GM23248 (cell line): ENCODE measurements around the gene SLC44A4. TPM values are rescaled to one million over a fixed set of nuclear protein-coding genes. Genes with fewer than 3 reads are reported as not detected.

Source experiments
- DNase-seq: peaks from one replicate; pipeline ENCODE4 v3.0.0-alpha.2; 2015
- H2AFZ ChIP-seq: fragments of 200-600 bp; sonication (generic); 2 replicates; pipeline ENCODE4 v1.6.1; 2016; ENCODE audit warnings: antibody characterized with exemption
- H3F3A ChIP-seq: fragments of 200-600 bp; sonication (generic); 2 replicates; pipeline ENCODE4 v1.6.1; 2016; ENCODE audit warnings: mild to moderate bottlenecking, antibody characterized with exemption, mixed run types; ENCODE audit not compliant: insufficient read depth
- H3K27ac ChIP-seq: fragments of 200-600 bp; sonication (generic); 2 replicates; pipeline ENCODE4 v1.5.1; 2016; ENCODE audit warnings: mild to moderate bottlenecking
- H3K27me3 ChIP-seq: fragments of 200-600 bp; sonication (generic); replicated peaks from 2 replicates; pipeline ENCODE4 v1.6.1; 2016; ENCODE audit warnings: mild to moderate bottlenecking; ENCODE audit not compliant: insufficient read depth
- H3K36me3 ChIP-seq: fragments of 200-600 bp; sonication (generic); 2 replicates; pipeline ENCODE4 v1.6.1; 2016; ENCODE audit warnings: low read depth, mild to moderate bottlenecking
- H3K4me1 ChIP-seq: fragments of 200-600 bp; sonication (generic); 2 replicates; pipeline ENCODE4 v1.6.1; 2016; ENCODE audit warnings: mild to moderate bottlenecking; ENCODE audit not compliant: insufficient read depth
- H3K4me2 ChIP-seq: fragments of 200-600 bp; sonication (generic); one replicate; pipeline ENCODE4 v1.6.1; 2016; ENCODE audit warnings: mild to moderate bottlenecking; ENCODE audit not compliant: unreplicated experiment
- H3K4me3 ChIP-seq: fragments of 200-600 bp; sonication (generic); 2 replicates; pipeline ENCODE4 v1.5.1; 2016; ENCODE audit warnings: mild to moderate bottlenecking
- H3K79me2 ChIP-seq: fragments of 200-600 bp; sonication (generic); 2 replicates; pipeline ENCODE4 v1.6.1; 2016; ENCODE audit warnings: mild to moderate bottlenecking; ENCODE audit not compliant: insufficient read depth
- H3K9ac ChIP-seq: fragments of 200-600 bp; sonication (generic); 2 replicates; pipeline ENCODE4 v1.6.1; 2016; ENCODE audit warnings: mild to moderate bottlenecking
- H3K9me2 ChIP-seq: fragments of 200-600 bp; sonication (generic); 2 replicates; pipeline ENCODE4 v1.6.1; 2016; ENCODE audit warnings: mixed run types, mild to moderate bottlenecking, moderate library complexity; ENCODE audit not compliant: insufficient read depth
- H3K9me3 ChIP-seq: fragments of 200-600 bp; sonication (generic); one replicate; pipeline ENCODE4 v1.6.1; 2017; ENCODE audit warnings: low read depth
- H4K20me1 ChIP-seq: fragments of 200-600 bp; sonication (generic); 2 replicates; pipeline ENCODE4 v1.6.0; 2016; ENCODE audit not compliant: insufficient read depth
- EZH2 ChIP-seq: fragments of 200-600 bp; sonication (generic); IDR thresholded peaks from 2 replicates; pipeline ENCODE4 v1.6.1; 2018; ENCODE audit warnings: antibody characterized with exemption, mild to moderate bottlenecking; ENCODE audit not compliant: insufficient read depth, poor library complexity, severe bottlenecking
- EZH2phosphoT487 ChIP-seq: fragments of 200-600 bp; sonication (generic); IDR thresholded peaks from 2 replicates; pipeline ENCODE4 v1.6.1; 2018; ENCODE audit warnings: antibody characterized with exemption, moderate library complexity, mild to moderate bottlenecking, low read depth; ENCODE audit not compliant: insufficient read depth
- WGBS, 2 experiments: methylation state at CpG; one replicate each; pipeline ENCODE4 v1.1.6; 2015 to 2017; ENCODE audit warnings: low lambda C conversion rate in 2 of 2, low coverage in 1 of 2; ENCODE audit errors: missing lambda C conversion rate in 2 of 2; 5-methylcytosine and 5-hydroxymethylcytosine counted together
- in situ Hi-C: fragments of 300-500 bp; cut with MboI; formaldehyde crosslinking; loops from 2 replicates; pipeline ENCODE4 v1.15.0; 2020
- polyA plus RNA-seq: library from polyadenylated mRNA; unstranded; fragments of >200 nt; fragmentation: Nextera tagmentation; extraction: Ambion mirVana; gene quantifications from 2 replicates; pipeline ENCODE4 v1.2.1, GENCODE V29; 2016
- total RNA-seq: library from RNA; depleted of rRNA; stranded (reverse); fragments of >200 nt; shearing (Covaris generic); gene quantifications from 2 replicates; pipeline ENCODE4 v1.2.3, GENCODE V29; 2014

Gene SLC44A4
- total and polyA plus RNA-seq, 2 experiments from 2014 or later, result not detected

DNA sequence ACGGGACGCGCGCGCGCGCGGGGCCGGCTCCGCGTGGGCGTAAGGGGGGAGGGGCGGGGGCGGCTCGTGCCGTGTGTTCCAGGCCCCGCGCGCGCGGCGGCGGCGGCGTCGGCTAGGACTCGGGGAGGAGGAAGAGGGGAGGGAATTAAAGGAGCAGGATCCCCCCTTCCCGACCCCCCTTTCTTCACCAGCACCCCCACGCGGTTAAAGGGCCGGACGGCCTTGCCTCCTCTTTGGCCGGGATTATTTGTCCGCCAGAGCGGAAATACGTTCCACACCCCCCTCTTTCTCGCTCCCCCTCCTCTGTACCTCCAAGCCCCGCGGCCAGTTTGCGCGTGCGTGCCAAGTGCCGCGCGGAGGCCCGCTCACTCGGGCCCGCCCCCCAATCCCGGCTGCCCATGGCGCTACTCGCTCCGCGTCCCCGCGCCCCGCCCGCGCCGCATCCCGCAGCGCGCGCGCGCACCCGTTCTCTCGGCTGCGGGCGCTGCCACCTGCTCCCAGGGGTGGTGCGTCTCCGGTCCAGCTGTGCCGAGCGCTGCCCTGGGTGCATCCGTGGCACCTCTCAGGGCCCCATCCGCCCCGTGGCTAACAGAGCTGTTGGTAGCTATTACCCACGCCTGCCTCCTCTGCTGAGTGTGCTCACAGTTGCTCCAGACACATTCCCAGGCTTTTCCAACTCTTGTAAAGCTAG, 23.3 kb upstream of the SLC44A4 start, which contains the start of gene ZBTB12:
Gene ZBTB12 (minus strand): TSS at position 134 of the 691 bp plus-strand sequence. CDS start 781 bp downstream, outside the sequence.
- no peak for TF ChIP-seq EZH2
- no peak for TF ChIP-seq EZH2phosphoT487
- Histone ChIP-seq H4K20me1 (no peaks in the 10 kb centered on the region), H3K9ac (peak within 1 kb of the TSS; percentile 83), H3K4me2 (peak within 1 kb of the TSS; percentile 78), H3K9me3 (no peaks in the 10 kb centered on the region), H3K36me3 (no peaks in the 10 kb centered on the region), H3K9me2 (no peaks in the 10 kb centered on the region), H3K79me2 (peaks cover 6% of the 10 kb centered on the region; the same call in 1 of the 2 replicates), H3F3A (peaks cover 13% of the 10 kb centered on the region), H3K4me1 (peaks cover 14% of the 10 kb centered on the region), H3K4me3 (peak within 1 kb of the TSS; percentile 78), H3K27me3 (no peaks in the 10 kb centered on the region), H3K27ac (peak within 1 kb of the TSS; percentile 70), H2AFZ (peak within 1 kb of the TSS; percentile 86)
- in situ Hi-C loops, result no loop called here
- DNase-seq, result peak; percentile 94
- WGBS, 2 experiments, result 1% methylated on average over 21 to 77 of the region's 77 CpGs

DNA sequence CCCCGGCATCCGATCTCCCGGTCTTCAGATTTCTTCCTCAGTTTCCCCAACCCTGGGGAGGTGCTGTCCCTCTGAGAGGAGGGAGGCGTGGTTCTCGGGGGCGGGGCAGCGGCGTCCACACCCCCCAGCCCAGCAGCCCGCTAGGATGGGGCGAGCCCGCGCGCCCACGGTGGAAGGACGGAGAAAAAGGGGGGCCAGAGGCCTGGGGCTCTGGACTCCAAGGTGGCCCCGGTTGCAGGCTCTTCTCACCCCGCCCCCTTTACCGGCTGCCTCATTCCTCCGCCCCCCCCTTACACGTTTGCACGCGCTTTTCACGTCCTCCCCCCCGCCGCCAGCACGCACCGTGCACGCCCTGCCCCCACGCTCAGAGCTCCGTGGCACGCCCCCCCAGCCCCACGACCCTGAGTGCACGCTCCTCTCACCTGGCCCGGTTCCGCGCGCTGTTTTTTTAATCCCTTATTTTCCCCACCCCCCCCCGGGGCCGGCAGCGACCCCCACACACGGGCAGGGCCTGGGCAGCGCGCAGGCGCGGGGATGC, 22.7 kb upstream of the SLC44A4 start:
- H3K9ac ChIP-seq, result peak overlapping the region; percentile 83
- H3K27me3 ChIP-seq, result no peaks in the 10 kb centered on the region
- peak overlapping the region; percentile 78 for H3K4me3 ChIP-seq
- H3K36me3 ChIP-seq, result no peaks in the 10 kb centered on the region
- peak overlapping the region; percentile 70 for H3K27ac ChIP-seq
- peaks cover 10% of the 10 kb centered on the region for H3K4me1 ChIP-seq
- peak overlapping the region; percentile 86; the same call in 1 of the 2 replicates for H2AFZ ChIP-seq
- H3K9me2 ChIP-seq, result no peaks in the 10 kb centered on the region
- DNase-seq, result peak; percentile 82
- H3F3A ChIP-seq, result peaks cover 13% of the 10 kb centered on the region
- no peaks in the 10 kb centered on the region for H4K20me1 ChIP-seq
- WGBS, 2 experiments, result 0 to 1% methylated on average over 4 to 45 of the region's 45 CpGs
- in situ Hi-C loops, result no loop called here
- H3K9me3 ChIP-seq, result no peaks in the 10 kb centered on the region
- TF ChIP-seq EZH2 (no peak), EZH2phosphoT487 (no peak)
- H3K4me2 ChIP-seq, result peak overlapping the region; percentile 78
- peaks cover 6% of the 10 kb centered on the region; the same call in 1 of the 2 replicates for H3K79me2 ChIP-seq

DNA sequence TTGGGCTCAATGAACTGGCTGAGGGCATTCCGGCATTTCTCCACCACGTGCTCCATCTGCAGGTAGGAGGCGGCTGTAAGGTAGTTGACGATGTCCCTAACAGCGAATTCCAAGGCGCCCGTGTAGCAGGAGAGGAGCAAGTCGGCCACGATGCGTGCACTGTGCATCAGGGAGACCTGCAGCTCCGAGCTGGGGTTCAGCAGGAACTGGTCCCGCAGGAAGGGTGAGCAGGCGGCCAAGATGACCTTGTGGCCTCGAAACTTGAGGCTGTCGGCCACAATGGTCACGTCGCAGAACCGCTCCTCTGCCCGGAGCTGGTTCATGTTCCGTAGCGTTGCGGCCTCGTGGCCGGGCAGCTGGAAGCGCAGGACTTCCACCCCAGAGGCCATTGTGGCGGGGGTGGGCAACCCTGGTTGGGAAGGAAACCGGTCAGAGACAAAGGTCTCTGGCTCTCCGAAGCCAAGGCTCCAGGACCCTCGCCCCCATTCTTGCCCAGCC, 22.2 kb upstream of the SLC44A4 start:
- Histone ChIP-seq H4K20me1 (no peaks in the 10 kb centered on the region), H2AFZ (no peak overlapping the region), H3K4me3 (peak overlapping the region; percentile 78), H3K9me3 (no peaks in the 10 kb centered on the region), H3K4me1 (peaks cover 10% of the 10 kb centered on the region), H3K4me2 (peak overlapping the region; percentile 78), H3K27ac (peak overlapping the region; percentile 70), H3K79me2 (peaks cover 6% of the 10 kb centered on the region; the same call in 1 of the 2 replicates), H3K9ac (peak overlapping the region; percentile 83), H3K27me3 (no peaks in the 10 kb centered on the region), H3K36me3 (no peaks in the 10 kb centered on the region), H3K9me2 (no peaks in the 10 kb centered on the region), H3F3A (peaks cover 13% of the 10 kb centered on the region)
- 35 to 44% methylated on average over 28 to 29 of the region's 29 CpGs for WGBS, 2 experiments
- in situ Hi-C loops, result no loop called here
- TF ChIP-seq EZH2phosphoT487 (no peak), EZH2 (no peak)
- peak; percentile 26 for DNase-seq

DNA sequence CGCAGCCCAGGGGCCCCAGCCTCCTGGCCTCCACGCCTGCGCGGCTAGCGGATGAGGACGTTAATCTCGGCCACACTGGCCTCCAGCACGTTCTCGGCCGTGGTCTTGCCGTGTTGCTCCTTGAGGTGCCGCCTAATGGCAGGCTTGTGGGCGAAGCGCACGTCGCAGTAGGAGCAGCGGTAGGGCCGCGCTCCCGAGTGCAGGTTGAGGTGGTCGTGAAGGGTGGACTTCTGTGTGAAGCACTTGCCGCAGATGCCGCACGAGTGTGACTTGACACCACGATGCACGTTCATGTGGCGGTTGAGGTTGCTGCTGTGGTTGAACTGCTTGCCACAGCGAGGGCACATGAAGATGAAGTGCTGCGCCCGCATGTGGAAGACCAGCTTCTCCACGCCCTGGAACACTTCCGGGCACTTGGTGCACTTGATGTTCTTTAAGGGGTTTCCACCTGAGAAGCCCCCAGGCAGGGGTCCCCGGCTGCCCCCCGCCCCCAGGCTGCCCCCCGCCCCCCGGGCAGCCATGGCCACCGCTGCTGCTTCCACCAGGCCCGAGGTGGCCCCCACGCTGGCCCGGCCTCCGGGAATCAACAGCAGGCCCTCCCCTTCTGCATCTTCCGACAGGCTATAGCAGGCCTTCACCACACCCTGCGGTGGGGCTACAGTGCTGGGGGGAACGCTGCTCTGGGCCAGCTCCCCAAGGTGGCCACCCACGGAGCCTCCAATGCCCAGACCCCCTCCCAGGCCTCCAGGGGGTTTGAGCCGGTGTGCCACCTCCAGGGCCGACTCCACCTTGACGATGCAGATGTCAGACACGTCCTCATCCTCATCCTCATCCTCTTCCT, 21.3 kb upstream of the SLC44A4 start:
- 87 to 90% methylated on average over 31 to 49 of the region's 49 CpGs for WGBS, 2 experiments
- H4K20me1 ChIP-seq, result no peaks in the 10 kb centered on the region
- H3K4me1 ChIP-seq, result peaks cover 10% of the 10 kb centered on the region
- no peak overlapping the region for H3K9ac ChIP-seq
- TF ChIP-seq EZH2 (no peak), EZH2phosphoT487 (no peak)
- no peak overlapping the region for H3K4me2 ChIP-seq
- no peak overlapping the region for H3K27ac ChIP-seq
- H2AFZ ChIP-seq, result no peak overlapping the region
- peaks cover 13% of the 10 kb centered on the region for H3F3A ChIP-seq
- H3K4me3 ChIP-seq, result no peak overlapping the region
- H3K9me2 ChIP-seq, result no peaks in the 10 kb centered on the region
- peaks cover 6% of the 10 kb centered on the region; the same call in 1 of the 2 replicates for H3K79me2 ChIP-seq
- H3K9me3 ChIP-seq, result no peaks in the 10 kb centered on the region
- in situ Hi-C loops, result no loop called here
- no peaks in the 10 kb centered on the region for H3K27me3 ChIP-seq
- DNase-seq, result no peak
- no peaks in the 10 kb centered on the region for H3K36me3 ChIP-seq
